ENCODE data around the gene SSBP1. TPM values are rescaled to one million over a fixed set of nuclear protein-coding genes. Genes with fewer than 3 reads are reported as not detected.

Gene SSBP1
- 282 to 332 TPM (median 295 TPM) in 5 replicates for total RNA-seq (2022; extraction: Qiagen RNA extraction; ENCODE audit: low read depth)

GRCh38 chr7:141737836-141738591 is at the start of gene SSBP1:
Gene SSBP1 (plus strand): TSS chr7:141738358. CDS start chr7:141739167, 809 bp downstream.

GRCh38 chr7:141702047-141702567 is 36.1 kb upstream of the SSBP1 start, which contains the start of gene DENND11:
Gene DENND11 (minus strand): TSS chr7:141702166. CDS start chr7:141702153, 13 bp downstream.

GRCh38 chr7:141708351-141708750 is 29.8 kb upstream of the SSBP1 start, which contains the start of gene WEE2:
Gene WEE2 (plus strand): TSS chr7:141708353. CDS start chr7:141708759, 406 bp downstream.

GRCh38 chr7:141763797-141764196 is 25.6 kb downstream of the SSBP1 start, which contains the start of gene TAS2R3:
Gene TAS2R3 (plus strand): TSS chr7:141764097. CDS start chr7:141764159, 62 bp downstream.

GRCh38 chr7:141776374-141776773 is 38.2 kb downstream of the SSBP1 start, which contains the start of gene TAS2R4:
Gene TAS2R4 (plus strand): TSS chr7:141776674. CDS start chr7:141778489, 1,815 bp downstream.

GRCh38 chr7:141789917-141790316 is 51.8 kb downstream of the SSBP1 start, which contains the start of gene TAS2R5:
Gene TAS2R5 (plus strand): TSS chr7:141790217. CDS start chr7:141790362, 145 bp downstream.

Other genes starting within 250 kb of the SSBP1 start
- gene AGK, start 186.9 kb upstream of the SSBP1 start, total RNA-seq (2022; extraction: Qiagen RNA extraction; ENCODE audit: low read depth), result 26.8 to 30.7 TPM (median 29.8 TPM) in 5 replicates
- 6.4 to 8.4 TPM (median 7.7 TPM) in 5 replicates for gene DENND11, start 36.2 kb upstream of the SSBP1 start, total RNA-seq (2022; extraction: Qiagen RNA extraction; ENCODE audit: low read depth)
- gene WEE2, start 30.0 kb upstream of the SSBP1 start, total RNA-seq (2022; extraction: Qiagen RNA extraction; ENCODE audit: low read depth), result not detected in 5 replicates
- gene TAS2R3, start 25.7 kb downstream of the SSBP1 start, total RNA-seq (2022; extraction: Qiagen RNA extraction; ENCODE audit: low read depth), result 0.07 TPM in 1 of 5 replicates, not detected in the others
- 0.12 to 0.33 TPM (median 0.13 TPM) in 5 replicates for gene TAS2R4, start 38.3 kb downstream of the SSBP1 start, total RNA-seq (2022; extraction: Qiagen RNA extraction; ENCODE audit: low read depth)
- gene TAS2R5, start 51.9 kb downstream of the SSBP1 start, total RNA-seq (2022; extraction: Qiagen RNA extraction; ENCODE audit: low read depth), result 0.37 to 0.81 TPM (median 0.46 TPM) in 4 of 5 replicates, not detected in the other
- gene PRSS37, start 103.1 kb downstream of the SSBP1 start, total RNA-seq (2022; extraction: Qiagen RNA extraction; ENCODE audit: low read depth), result not detected in 5 replicates
- gene OR9A4, start 178.0 kb downstream of the SSBP1 start, total RNA-seq (2022; extraction: Qiagen RNA extraction; ENCODE audit: low read depth), result not detected in 5 replicates
- not detected in 5 replicates for gene CLEC5A, start 208.6 kb downstream of the SSBP1 start, total RNA-seq (2022; extraction: Qiagen RNA extraction; ENCODE audit: low read depth)
- not detected in 5 replicates for gene TAS2R38, start 235.4 kb downstream of the SSBP1 start, total RNA-seq (2022; extraction: Qiagen RNA extraction; ENCODE audit: low read depth)